Esophagus (tissue), 2 donors: ENCODE results near the gene SENP6. TPM values are rescaled to one million over a fixed set of nuclear protein-coding genes. Genes with fewer than 3 reads are reported as not detected.
A peak's percentile ranks its signal among the peaks of the same experiment; 100 is the strongest.
"Not testable (repeated sequence)": the region's sequence is repeated elsewhere in the genome, so short reads cannot be mapped to it uniquely, and the experiment has no call there.

Experiments used
- H3K27ac ChIP-seq, 2 donors: one replicate each; pipeline ENCODE4 v1.5.1; 2013; ENCODE audit warnings: low read depth in 2 of 2, mild to moderate bottlenecking in 2 of 2, inconsistent platforms in 1 of 2, low read length in 1 of 2, moderate library complexity in 1 of 2
- H3K27me3 ChIP-seq, 2 donors: one replicate each; pipeline ENCODE4 v1.6.1; 2013; ENCODE audit warnings: low read length in 2 of 2, control low read depth in 1 of 2, mild to moderate bottlenecking in 1 of 2; ENCODE audit not compliant: insufficient read depth in 2 of 2, control insufficient read depth in 1 of 2
- H3K36me3 ChIP-seq, 2 donors: one replicate each; pipeline ENCODE4 v1.6.1; 2013; ENCODE audit warnings: low read length in 1 of 2; ENCODE audit not compliant: control insufficient read depth in 2 of 2, insufficient read depth in 2 of 2
- H3K4me1 ChIP-seq, 2 donors: one replicate each; pipeline ENCODE4 v1.6.1; 2013; ENCODE audit warnings: low read length in 1 of 2; ENCODE audit not compliant: control insufficient read depth in 2 of 2, insufficient read depth in 2 of 2
- H3K4me3 ChIP-seq, 2 donors: one replicate each; pipeline ENCODE4 v1.5.1; 2013; ENCODE audit warnings: low read length in 2 of 2, mild to moderate bottlenecking in 2 of 2, low read depth in 1 of 2, moderate library complexity in 1 of 2
- H3K9me3 ChIP-seq, 2 donors: one replicate each; pipeline ENCODE4 v1.6.1; 2013; ENCODE audit warnings: mild to moderate bottlenecking in 2 of 2, low read depth in 1 of 2, low read length in 1 of 2, moderate library complexity in 1 of 2; ENCODE audit not compliant: control insufficient read depth in 2 of 2, insufficient read depth in 1 of 2
- WGBS, 2 donors: extraction: QIAGEN DNeasy Blood & Tissue Kit; methylation state at CpG; one replicate each; pipeline ENCODE4 v1.1.7; 2013; 5-methylcytosine and 5-hydroxymethylcytosine counted together
- polyA plus RNA-seq, 2 donors: library from polyadenylated mRNA; stranded (reverse); fragments of 200-250 nt; gene quantifications; one replicate each; pipeline ENCODE4 v1.2.3, GENCODE V29; 2013
- donor health status: healthy with polysubstance abuse.
- donor health status: Bipolar disorder and iron deficiency.

Gene SENP6
- polyA plus RNA-seq: 10 to 100 TPM; 21.8 to 30.7 TPM

- H3K4me1 ChIP-seq: peaks cover 0 to 4% of the 10 kb centered on the region in 2 donors
- peak within 1 kb of the TSS; percentile 92 to 95 for H3K4me3 ChIP-seq
- 0 to 1% methylated on average over 54 to 76 of the region's 76 CpGs for WGBS, 2 donors
- peak within 1 kb of the TSS; percentile 97 to 99 for H3K27ac ChIP-seq
- no peaks in the 10 kb centered on the region for H3K9me3 ChIP-seq
- peaks cover 0 to 3% of the 10 kb centered on the region in 2 donors for H3K36me3 ChIP-seq
- no peaks in the 10 kb centered on the region for H3K27me3 ChIP-seq
Measured at GRCh38 chr6:75601304-75602245, at the start of gene SENP6. Gene SENP6, plus strand, starts transcription at chr6:75601880. Its CDS starts 645 bp downstream, at chr6:75602525.

DNA sequence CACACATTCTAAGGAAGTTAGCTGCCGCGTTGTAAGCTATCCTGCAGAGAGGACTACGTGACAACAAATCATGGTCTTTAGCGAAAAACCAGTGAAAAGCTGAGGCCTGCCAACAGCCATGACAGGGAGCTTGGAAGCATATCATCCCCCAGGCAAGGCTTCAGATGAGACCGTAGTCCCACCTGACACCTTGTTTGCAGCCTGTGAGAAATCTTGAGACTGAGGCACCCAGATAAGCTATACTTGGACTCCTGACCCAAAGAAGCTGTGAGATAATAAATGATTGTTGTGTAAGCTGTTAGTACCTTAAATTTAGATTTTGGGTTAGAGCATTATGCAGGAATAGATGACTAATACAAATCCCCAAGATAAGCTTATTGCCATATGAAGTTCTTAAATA is 45.4 kb upstream of the SENP6 start:
- Histone ChIP-seq H3K27me3 (no peaks in the 10 kb centered on the region), H3K4me1 (no peaks in the 10 kb centered on the region), H3K4me3 (no peak overlapping the region), H3K36me3 (no peaks in the 10 kb centered on the region), H3K27ac (no peak overlapping the region), H3K9me3 (no peaks in the 10 kb centered on the region)
- 63 to 78% methylated on average over 5 of the region's 5 CpGs for WGBS, 2 donors

DNA sequence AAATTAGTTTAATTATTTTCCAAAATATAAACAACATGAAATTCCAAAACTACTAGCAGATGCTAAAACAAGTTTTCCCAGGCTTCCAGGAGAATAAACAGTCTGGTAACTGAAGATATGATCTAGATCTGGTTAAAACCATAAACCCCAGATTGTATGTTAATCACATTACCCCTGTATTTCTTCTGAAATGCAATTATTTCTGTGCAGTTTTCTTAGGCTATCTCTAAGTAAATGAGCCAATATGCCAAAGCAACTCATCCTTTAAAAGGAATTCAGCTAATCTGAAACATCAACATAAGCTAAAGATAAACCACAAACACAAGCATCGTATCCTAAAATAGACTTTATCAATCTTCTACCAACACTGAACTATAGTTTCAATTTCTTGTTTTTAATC is 44.6 kb upstream of the SENP6 start:
- H3K27ac ChIP-seq: no peak overlapping the region
- H3K9me3 ChIP-seq: no peaks in the 10 kb centered on the region
- H3K4me3 ChIP-seq: no peak overlapping the region
- 80 to 82% methylated on average over 1 of the region's 1 CpG for WGBS, 2 donors
- H3K27me3 ChIP-seq: no peaks in the 10 kb centered on the region
- H3K36me3 ChIP-seq: no peaks in the 10 kb centered on the region
- no peaks in the 10 kb centered on the region for H3K4me1 ChIP-seq

DNA sequence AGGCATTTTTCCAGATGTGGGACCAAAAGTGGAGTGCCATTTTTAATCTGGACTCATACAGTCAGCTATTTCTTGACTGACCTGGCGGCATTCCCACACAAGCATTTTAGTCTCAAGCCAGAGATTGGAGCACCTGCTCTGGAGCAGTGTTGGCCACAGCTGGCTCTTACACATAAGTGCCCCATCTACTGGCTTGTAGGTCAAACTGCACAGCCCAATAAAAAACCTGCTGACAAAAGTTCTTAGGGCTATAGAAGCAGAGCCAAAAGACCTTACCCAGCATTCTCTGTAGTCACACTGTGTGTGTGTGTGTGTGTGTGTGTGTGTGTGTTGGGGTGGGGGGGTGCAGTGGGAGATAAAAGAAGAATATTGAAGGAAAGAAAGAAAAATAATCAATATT is 38.6 kb upstream of the SENP6 start:
- H3K27ac ChIP-seq: no peak overlapping the region
- 37 to 65% methylated on average over 1 of the region's 1 CpG for WGBS, 2 donors
- H3K9me3 ChIP-seq: peaks cover 0 to 5% of the 10 kb centered on the region in 2 donors
- H3K27me3 ChIP-seq: no peaks in the 10 kb centered on the region
- no peak overlapping the region for H3K4me3 ChIP-seq
- no peaks in the 10 kb centered on the region for H3K4me1 ChIP-seq
- H3K36me3 ChIP-seq: no peaks in the 10 kb centered on the region

DNA sequence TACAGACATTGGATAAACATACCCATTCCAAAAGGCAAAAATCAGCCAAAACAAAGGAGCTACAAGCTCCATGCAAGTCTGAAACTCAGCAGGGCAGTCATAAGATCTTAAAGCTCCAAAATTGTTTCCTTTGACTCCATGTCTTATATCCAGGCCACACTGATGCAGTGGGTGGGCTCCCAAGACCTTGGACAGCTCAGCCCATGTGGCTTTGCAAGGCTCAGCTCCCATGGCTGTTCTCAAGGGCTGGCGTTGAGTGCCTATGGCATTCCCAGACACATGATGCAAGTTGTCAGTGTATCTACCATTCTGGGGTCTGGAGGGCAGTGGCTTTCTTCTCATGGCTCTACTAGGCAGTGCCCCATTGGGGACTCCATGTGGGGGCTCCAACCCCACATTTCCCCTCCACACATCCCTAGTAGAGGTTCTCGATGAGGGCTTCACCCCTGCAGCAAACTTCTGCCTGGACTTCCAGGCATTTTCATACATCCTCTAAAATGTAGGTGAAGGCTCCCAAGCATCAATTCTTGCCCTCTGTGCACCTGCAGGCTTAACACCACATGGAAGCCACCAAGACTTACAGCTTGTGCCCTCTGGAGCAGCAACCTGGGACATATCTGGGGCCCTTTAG is 35.4 kb upstream of the SENP6 start:
- Histone ChIP-seq H3K36me3 (no peaks in the 10 kb centered on the region), H3K27ac (no peak overlapping the region), H3K9me3 (peaks cover 0 to 5% of the 10 kb centered on the region in 2 donors), H3K4me1 (no peaks in the 10 kb centered on the region), H3K27me3 (no peaks in the 10 kb centered on the region), H3K4me3 (no peak overlapping the region)
- WGBS, 2 donors: 96 to 100% methylated on average over 2 of the region's 2 CpGs

DNA sequence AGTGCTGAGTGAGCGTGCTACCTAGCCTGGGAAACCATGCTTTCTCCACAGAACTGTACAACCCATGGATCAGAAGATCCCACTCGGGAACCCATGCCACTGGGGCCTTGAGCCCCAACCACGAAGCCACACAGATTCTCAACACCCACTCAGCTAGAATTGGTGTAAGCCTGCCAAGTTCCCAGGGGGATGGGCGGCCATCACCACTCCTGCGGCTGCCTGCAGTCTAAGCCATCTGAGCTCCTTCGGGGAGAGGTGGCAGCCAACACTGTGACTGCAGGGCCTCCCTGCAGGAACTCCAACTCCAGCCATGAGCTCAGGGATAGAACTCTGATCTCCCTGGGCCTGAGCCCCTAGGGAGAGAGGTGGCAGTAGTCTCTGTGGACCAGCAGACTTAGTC is 33.6 kb upstream of the SENP6 start:
- Histone ChIP-seq H3K27ac (no peak overlapping the region), H3K27me3 (no peaks in the 10 kb centered on the region), H3K36me3 (no peaks in the 10 kb centered on the region), H3K9me3 (peaks cover 0 to 5% of the 10 kb centered on the region in 2 donors), H3K4me1 (no peaks in the 10 kb centered on the region), H3K4me3 (no peak overlapping the region)
- WGBS, 2 donors: 87 to 88% methylated on average over 6 of the region's 6 CpGs

GRCh38 chr6:75568965-75569364 is 32.7 kb upstream of the SENP6 start:
- H3K27me3 ChIP-seq: no peaks in the 10 kb centered on the region

DNA sequence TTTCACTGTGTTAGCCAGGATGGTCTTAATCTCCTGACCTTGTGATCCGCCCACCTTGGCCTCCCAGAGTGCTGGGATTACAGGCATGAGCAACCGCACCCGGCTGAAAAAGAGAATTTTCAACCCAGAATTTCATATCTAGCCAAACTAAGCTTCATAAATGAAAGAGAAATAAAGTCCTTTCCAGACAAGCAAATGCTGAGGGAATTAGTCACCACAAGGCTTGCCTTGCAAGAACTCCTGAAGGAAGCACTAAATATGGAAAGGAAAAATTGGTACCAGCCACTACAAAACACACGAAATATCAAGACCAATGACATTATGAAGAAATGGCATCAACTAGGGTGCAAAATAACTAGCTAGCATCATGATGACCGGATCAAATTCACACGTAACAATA is 31.0 kb upstream of the SENP6 start:
- not testable (repeated sequence) for H3K9me3 ChIP-seq, H3K4me1 ChIP-seq, H3K27ac ChIP-seq, H3K4me3 ChIP-seq, H3K36me3 ChIP-seq, H3K27me3 ChIP-seq
- 91 to 93% methylated on average over 6 of the region's 6 CpGs for WGBS, 2 donors

More at GRCh38 chr6:75568965-75569364, 32.7 kb upstream of the SENP6 start:
- H3K4me1 ChIP-seq: no peaks in the 10 kb centered on the region
- H3K27ac ChIP-seq: no peak overlapping the region
- 63 to 65% methylated on average over 3 of the region's 3 CpGs for whole genome bisulfite sequencing, 2 donors
- peaks cover 0 to 5% of the 10 kb centered on the region in 2 donors for H3K9me3 ChIP-seq
- no peaks in the 10 kb centered on the region for H3K36me3 ChIP-seq
- H3K4me3 ChIP-seq: no peak overlapping the region

- Histone ChIP-seq H3K9me3 (no peaks in the 10 kb centered on the region), H3K4me3 (no peak overlapping the region), H3K4me1 (no peaks in the 10 kb centered on the region), H3K27me3 (no peaks in the 10 kb centered on the region), H3K36me3 (no peaks in the 10 kb centered on the region), H3K27ac (no peak overlapping the region)
- 85 to 93% methylated on average over 2 of the region's 2 CpGs for WGBS, 2 donors
Measured at GRCh38 chr6:75572072-75572471, 29.6 kb upstream of the SENP6 start.
